ENCODE measurements around the gene AGBL1.
A peak's percentile ranks its signal among the peaks of the same experiment; 100 is the strongest.

The AGBL1 gene

DNA sequence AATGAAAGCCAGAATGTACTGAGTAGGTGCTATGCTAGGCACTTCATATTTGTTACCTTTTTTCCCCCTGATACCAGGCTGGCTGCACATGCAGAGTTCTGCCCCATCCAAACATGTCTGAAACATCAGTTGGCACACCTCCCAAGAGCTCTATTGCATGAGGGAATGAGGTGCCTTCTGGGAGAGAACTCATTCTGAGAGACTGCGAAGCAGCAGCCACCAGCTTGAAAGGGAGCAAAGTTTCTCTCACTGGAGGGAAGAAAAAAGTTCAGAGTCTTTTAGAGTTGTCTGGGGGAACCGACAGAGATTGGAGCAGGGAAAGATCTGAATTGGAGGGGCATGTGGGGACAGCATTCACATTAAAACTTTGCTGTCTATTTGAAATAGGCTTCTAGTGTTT, 84.1 kb downstream of the AGBL1 start:
- DNase-seq (ENCODE audit: low read depth in 2 of 2), result no peak

DNA sequence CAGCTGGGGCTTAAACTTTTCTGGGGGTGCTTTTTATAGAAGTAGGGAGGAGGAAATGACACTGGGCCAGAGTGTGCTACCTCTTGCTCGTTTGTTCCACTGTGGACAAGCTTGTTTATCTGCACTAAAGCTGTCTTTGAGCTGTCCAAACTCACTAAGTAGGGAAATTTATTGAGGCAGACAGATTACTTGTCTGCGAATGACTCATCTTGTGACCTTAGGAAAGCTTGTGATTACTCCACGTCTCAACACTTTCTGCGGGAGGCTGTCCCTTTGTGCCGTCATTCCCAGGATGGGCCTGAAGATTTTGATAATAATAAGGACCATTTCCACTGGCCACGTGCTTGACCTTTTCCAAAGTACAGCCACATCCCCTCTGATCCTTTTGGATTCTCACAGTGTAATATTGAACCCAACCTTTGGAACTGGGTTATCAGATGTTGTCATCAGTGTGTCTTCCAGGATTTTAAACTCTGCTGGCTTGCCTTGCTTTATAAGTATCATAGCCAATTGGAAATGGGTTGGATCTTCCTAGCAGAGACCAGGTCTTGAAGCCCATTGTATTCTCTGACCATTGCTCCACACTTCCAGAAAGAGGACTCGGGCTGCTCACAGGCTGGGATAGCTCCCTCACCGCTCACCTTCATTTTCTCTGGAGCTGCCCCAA, 84.7 kb downstream of the AGBL1 start:
- DNase-seq (ENCODE audit: low read depth in 2 of 2), result no peak

DNA sequence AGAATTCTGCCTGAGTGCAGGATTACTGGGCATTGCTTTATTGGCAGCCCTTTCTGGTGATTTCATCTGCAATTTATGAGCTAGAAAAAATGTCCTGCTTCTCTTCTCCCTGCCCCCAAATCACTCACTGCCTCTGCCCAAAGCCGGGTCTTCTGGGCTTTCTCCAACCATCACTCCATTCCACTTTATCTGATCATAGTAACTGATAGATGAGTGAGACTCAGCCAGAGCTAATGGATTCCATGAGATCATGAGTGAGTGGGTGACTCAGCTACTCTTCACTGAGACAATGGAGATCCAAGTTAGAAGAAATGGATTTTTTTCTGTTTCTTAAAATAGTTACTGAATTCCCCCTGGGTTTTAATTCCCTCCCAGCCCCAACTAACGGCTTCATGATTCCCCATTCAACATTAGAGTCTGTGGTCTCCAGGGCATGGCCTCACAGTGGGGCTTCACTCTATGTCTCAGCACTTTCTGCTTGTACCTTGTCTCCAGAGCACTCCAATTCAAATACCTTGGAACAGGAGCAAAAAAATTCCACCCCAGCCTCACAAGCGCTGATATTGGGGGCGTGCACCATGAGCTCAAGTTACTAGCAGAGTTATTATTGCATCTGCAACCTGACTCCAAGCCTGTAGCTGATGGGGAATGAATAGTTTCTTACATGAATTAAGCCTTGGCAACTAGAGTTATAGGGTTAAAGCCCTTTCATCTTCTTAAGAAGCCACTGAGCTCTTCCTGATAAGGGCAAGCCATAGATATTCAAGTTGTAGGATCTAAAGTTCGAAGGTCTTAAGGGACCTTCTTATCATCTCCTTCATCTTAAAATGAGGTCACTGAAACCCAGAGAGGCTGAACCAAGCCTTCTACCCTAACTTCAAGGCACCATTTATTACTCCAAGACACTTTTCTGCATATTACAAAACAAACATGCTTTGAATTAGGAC, 85.9 kb downstream of the AGBL1 start:
- DNase-seq (ENCODE audit: low read depth in 2 of 2), result no peak

DNA sequence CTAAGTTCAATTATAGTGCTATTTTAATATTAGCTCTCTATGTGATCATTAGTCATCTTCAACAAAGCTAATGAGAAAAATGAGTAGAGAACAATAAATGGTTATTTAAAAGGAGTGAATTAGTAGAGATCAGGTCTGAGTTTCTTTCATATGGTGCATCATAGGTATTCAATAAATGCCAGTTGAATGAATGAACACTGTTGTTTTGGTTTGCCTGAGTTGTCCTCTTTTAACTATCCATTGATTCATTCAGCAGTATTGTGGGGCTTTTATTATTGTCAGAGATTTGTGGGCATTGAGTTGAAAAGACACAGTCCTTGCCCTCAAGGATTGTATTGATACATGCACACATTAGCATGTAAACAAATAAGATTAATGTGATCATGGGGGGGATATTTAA, 88.2 kb downstream of the AGBL1 start:
- no peak for DNase-seq (ENCODE audit: low read depth in 2 of 2)

DNA sequence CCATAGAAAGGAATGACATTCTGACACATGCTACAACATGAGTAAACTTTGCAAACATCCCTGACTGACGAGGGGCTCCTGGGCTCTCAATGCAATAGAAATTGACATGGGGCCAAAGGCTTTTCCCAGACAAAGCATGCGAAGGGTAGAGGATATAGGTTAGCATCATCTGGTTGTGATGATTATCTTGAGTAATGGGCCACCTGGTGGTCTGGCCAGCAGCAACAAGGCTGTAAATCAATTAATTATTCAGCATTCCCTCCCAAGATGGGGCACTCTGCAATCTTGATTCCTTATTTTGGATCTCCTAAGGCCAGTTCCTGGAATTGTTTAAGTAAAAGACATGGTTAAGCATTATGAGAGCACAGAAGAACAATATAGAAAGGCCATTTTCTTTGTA, 99.2 kb downstream of the AGBL1 start:
- no peak for DNase-seq (ENCODE audit: low read depth in 2 of 2)

DNA sequence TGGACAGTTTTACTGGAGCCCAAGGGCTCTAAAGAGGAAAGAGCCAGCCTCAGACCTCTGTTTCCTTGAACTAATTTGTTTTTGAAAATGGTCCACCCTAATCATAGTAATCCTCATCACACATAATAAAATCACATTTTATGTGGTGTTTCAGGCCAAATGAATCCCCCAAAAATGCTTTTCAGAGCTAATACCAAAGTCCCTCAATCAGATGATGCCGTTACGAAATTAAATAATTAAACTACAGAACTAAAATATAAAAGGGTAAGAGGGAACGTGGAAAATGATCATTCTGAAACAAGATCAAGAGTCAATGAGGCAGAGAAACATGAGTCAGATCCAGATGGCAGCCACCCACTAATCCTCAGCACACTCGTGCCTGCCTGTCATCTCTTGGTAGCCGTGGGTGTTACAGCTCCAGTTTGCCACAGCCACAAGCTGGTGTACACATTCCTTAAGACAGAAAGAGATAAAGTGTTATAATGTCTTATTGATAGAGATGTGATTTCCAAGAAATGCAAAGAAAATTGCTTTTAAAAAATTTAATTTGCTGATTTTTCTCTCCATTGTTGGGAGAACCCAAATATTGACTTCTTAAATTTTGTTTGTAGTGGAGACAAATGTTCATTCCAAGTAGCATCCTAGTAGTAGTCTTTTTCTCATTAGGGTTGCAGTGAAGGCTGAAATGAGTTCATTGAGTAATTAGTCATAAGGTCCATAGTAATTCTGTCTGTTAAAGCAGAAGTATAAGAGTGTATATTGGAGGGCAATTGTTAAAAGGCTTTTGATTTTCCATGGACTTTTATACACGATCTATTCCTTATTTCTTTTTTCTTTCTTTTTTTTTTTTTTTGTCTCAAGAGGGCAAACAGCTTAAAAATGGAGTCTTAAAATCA, 104.2 kb downstream of the AGBL1 start:
- DNase-seq (ENCODE audit: low read depth in 2 of 2), result peak; percentile 1 to 21

DNA sequence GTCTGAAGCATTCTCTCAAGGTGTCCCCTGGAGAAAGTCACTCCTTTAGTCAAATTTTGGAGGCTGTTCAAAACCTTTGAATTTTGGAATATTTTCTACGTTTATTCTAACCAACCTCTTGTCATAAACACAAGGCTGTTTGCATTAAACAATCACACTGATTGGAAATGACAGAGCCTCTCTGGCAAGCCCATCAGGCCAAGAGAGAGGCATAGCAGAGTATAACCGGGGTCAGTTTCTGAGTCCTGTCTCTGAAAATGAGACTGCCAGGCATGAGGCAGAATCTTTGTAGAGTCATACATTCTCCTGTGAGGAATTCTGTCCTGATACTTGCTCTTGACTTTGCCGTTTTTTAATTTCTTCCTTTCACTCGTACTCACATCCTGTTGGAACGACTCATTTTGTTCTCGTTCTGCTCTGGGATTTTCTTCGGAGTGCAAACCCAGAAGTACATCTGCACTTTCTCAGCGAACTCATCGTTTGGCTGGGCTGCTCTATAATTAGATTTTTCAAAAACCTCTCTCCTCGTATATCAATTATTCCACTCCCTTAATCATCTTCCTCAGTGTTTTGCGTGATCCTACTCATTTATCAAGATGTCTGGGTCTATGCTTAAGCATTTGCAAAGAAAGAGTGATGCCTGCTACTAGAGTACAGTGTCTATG, 114.2 kb downstream of the AGBL1 start:
- no peak for DNase-seq (ENCODE audit: low read depth in 2 of 2)

DNA sequence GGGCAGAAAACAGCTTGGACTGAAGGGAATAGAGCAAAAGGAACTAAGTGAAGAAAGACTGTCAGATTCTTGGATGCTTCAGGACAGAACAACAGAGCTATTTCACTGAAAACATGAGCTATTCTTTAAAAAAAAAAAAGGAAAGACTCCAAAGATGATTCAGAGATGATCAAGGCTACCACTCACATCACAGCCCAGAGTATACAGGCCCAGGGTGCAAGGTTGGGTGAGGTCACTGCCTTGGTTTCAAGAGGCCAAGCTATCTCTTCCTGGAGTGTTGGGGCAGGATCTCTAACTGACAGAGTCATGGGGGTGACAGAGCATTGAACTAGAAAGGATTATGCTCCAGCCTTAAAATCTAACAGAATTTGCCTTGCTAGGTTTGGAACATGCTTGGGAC, 118.1 kb downstream of the AGBL1 start:
- DNase-seq (ENCODE audit: low read depth in 2 of 2), result no peak

DNA sequence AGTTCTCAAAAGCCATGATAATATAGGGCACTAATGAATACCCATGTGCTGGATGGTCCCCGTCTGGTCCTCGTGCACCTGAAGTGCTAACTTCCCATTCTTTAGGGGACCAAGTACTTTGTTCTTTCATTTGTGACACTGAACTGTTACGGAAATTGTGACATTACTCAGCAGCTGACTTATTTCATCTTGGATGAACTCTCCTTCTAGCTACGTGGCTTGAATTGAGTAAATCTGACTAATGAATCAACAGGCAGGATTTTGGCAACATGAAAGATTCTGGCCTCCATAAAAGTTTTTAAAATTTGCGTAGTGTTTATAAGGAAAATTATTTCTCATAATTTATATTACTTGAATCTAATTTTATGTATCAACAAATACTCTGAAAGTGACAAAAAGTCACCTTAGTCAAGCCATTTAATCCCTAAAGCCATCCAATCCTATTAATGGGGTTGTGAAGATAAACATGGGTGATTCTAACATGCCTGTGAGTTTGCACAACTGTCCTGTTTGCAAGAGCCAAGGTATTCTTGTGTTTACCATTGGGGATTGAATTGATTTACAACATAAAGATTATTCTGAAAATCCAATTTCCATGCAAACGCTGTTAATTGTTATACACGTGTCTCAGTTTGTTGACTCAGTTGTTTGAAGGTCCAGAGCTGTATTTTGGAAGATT, 119.9 kb downstream of the AGBL1 start:
- DNase-seq (ENCODE audit: low read depth in 2 of 2), result no peak

DNA sequence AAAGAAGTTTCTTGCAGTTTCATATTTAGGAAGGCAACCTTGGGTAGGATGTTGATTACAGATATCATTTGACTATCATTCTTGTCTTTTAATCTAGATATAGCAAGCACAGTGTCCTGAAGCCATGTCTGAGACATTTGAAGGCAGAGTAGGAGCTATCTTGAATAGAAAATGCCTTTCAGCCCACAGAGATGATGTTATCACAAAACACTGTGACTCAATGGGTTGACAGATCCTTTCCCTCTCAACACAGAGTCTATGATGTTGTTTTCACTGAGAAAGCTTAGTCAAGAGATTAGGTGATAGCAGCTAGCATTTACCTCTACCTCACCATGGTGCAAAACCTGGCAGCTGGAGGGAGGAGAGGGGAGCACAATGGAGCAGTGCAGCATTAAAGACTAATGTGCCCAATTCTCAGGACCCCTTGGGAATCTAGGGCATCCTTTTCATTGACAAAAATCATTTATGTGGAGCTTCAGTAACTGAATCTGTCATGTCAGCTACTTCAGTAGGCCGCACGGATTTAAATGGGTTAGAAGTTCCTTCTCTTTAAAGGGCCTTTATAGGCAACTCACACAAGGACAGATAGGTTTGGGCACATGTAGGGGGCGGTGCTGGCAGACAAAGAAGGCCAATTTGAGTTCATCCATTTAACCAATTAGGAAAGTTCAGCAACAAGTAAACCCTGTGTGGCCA, 121.8 kb downstream of the AGBL1 start:
- no peak for DNase-seq (ENCODE audit: low read depth in 2 of 2)

DNA sequence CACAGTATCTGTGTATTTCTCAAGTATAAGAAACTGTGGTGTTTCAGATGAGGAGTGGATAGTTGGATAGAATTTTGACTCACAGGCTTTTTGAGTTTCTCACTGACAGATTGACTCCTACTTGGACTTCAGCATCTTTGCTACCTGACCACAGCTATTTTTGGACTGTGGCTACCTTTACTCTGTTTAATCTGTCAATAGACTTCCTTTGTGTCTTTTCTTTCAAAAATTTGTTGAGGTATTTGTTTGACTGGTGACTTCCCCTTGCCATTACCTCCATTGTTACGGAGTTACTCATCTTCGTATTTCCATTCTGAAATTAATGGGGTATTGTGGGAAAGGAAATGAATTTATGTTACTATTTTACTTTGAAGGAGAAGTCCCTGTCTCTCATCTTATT, 123.8 kb downstream of the AGBL1 start:
- no peak for DNase-seq (ENCODE audit: low read depth in 2 of 2)

DNA sequence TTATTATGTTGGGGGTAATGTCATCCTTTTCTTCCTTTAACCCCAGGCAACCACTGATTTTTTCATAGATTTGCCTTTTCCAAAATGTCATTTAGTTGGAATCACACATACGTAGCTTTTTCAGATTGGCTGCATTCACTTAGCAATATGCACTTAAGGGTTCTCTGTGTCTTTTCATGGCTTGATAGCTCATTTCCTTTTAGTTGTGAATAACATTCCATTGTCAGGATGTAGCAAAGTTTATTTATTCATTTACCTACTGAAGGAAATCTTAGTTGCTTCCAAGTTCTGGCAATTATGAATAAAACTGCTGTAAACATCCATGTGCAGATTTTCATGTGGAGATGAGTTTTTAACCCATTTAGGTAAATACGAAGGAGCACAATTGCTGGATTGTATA, 125.4 kb downstream of the AGBL1 start:
- DNase-seq (ENCODE audit: low read depth in 2 of 2), result no peak

DNA sequence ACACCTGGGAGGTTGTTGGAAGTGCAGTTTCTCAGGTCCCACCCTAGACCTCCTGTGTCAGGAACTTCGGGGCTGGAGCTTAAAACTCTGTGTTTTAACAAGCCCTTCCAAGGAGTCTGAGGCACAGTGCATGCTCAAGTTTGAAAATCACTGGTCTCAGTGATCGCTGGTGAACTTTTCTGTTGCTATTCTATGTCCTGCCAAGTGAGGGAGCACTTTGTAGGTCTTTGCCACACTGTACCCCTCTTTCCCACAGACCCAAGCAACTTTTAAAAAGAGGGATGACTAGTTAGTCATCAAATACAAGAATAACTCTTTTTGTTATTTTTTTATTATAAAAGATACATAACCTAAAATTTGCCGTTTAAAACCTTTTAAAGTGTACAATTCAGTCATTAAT, 133.7 kb downstream of the AGBL1 start:
- no peak for DNase-seq (ENCODE audit: low read depth in 2 of 2)

DNA sequence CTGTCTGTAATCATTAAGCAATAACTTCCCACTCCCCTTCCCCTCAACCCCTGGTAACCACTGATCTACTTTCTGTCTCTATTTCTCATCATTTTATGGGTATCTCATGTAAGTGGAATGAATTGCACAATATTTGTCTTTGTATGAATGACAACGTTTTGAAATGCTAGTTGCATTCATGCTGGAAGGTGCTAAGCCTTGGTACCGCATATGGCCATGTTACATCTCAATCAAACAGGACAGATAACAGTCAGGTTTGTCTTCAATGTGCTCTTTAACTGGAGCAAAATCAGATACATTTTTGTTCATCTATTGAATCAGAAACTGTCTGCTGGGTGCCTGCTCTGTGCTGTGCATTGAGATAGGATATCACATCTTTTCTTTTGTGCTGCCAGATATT, 134.2 kb downstream of the AGBL1 start:
- DNase-seq (ENCODE audit: low read depth in 2 of 2), result no peak

DNA sequence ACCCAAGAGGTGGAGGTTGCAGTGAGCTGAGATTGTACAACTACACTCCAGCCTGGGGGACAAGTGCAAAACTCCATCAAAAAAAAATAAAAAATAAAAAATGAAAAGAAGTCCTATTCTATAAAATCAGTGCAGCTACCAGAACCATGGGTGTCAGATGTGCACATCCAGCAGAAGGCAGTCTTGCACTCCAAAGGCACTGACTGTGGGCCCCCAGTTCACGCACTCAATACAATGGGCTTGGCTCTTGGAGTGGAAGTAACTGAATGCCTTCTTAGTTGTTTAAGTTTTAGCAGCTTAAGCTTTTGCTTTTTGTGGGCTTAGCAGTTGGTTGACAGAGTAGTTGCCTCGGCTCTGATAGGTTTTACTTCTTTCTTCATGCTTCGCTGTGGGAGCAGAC, 141.4 kb downstream of the AGBL1 start:
- DNase-seq (ENCODE audit: low read depth in 2 of 2), result no peak

DNA sequence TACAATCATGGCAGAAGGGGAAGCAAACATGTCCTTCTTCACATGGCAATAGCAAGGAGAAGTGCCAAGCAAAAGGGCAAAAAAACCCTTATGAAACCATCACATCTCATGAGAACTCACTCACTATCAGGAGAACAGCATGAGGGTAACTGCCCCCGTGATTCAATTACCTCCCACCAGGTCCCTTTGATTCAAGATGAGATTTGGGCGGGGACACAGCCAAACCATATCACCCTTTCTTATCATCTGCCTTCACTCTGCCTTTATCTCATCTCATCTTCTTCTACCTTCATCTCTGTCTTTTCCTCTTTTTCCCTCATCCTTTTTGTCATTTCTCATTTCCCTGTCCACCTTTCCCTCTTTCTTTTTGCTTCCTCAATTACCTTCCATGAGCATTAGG, 149.6 kb downstream of the AGBL1 start:
- no peak for DNase-seq (ENCODE audit: low read depth in 2 of 2)

DNA sequence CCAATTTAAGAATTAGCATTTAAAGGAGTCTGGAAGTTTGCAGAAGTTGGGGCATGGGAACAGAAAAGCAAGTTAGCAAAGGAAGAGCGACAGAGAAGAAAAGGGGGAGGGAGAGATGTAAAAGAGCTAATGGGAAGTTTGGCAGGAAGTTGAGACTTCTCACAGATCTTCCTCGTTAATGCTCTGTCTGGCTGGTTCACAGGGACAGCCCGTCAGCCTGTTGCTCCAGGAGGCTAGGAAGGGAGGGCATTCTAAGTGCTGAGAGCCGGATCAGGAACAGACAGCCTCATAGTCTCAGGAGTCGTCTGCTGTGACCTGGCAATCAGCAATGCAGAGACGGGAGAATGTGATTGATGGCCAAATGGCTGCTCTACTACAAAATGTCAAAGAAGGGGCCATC, 150.3 kb downstream of the AGBL1 start:
- no peak for DNase-seq (ENCODE audit: low read depth in 2 of 2)

DNA sequence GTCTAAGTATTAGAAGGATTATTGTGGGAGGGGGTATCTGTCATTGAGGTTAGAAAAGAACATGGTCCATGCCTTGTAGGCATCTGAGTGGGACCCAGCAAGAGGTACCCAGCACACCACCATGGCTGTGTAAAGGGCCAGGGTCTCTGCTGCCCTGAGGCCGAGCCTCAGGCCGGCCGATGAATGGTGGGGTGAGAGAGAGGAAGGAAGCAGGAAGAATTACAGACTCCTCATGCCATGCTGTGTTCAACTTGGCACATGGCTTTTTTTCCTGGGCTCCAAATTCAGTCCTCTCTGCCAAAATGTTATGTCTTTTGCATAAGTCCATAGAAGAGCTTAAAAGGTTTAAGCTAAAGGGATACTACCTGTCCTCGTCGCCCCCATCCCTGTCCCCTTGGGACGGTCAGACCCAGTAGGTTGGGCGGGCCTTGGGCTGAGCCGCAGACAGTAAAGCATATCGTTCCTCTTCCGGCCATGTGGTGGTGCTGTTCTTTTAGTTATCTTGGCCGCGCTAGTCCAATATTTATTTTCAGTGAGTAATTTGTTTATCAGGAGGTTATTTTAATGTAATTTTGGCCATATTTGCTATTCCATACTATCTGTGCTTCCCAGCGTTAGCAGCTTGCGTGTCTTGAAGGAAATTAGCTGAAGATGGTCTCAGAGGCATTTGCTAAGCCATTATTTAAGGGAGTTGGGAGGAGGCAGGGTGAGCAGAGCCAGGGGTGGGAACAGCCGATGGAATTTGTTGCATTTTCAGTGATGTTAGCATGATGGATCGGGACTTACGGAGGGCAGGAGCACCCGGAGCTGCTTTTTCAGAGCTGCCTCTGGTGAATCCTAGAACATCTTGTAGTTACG, 152.4 kb downstream of the AGBL1 start:
- peak; percentile 3 to 10 for DNase-seq (ENCODE audit: low read depth in 2 of 2)

DNA sequence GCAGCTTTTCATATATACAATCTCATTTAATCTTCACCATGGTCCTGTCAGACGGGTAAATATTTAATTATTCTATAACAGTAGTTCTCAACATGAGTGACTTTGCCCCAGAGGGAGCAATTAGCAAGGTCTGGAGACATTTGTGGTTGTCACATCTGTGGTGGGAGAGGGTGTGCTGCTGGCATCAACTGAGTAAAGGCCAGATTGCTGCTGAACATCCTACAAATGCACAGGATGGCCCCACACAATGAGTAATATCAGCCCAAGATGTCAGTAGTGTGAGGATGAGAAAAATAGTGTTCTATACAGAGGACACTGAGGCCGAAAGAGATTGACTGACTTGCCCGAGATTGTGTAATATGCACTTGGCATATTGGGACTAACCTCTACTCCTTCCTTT, 156.0 kb downstream of the AGBL1 start:
- DNase-seq (ENCODE audit: low read depth in 2 of 2), result no peak
